MCF 10A (cell line): ENCODE measurements around the gene CEP170B. TPM values are rescaled to one million over a fixed set of nuclear protein-coding genes. Genes with fewer than 3 reads are reported as not detected.
A peak's percentile ranks its signal among the peaks of the same experiment; 100 is the strongest.

Experiments used
- BruUV-seq: library from RNA; stranded (reverse); fragments of 400-500 nt; replicated peaks from 2 replicates; lab custom pipeline; 2021; lab: Mats Ljungman, UMichigan
- CTCF ChIA-PET: fragments of 300-600 bp; sonication (Branson Sonifier 250); formaldehyde crosslinking; extraction: SDS; loops from one replicate; lab custom pipeline; 2021; ENCODE audit warnings: antibody characterized with exemption, inconsistent platforms; lab: Yijun Ruan, JAX
- POLR2A ChIA-PET: fragments of 300-600, 350-650 bp; sonication (Branson Sonifier 250); formaldehyde crosslinking; extraction: SDS; loops from one replicate; lab custom pipeline; 2020; ENCODE audit warnings: antibody characterized with exemption, inconsistent platforms; lab: Yijun Ruan, JAX
- DNase-seq: peaks from one replicate; pipeline ENCODE4 v3.0.0-alpha.2; 2018; ENCODE audit not compliant: unreplicated experiment
- H3K27ac Mint-ChIP-seq: one replicate; pipeline ENCODE4 v1.8.0; 2022; ENCODE audit warnings: mild to moderate bottlenecking, low read depth, mixed read lengths; ENCODE audit not compliant: unreplicated experiment
- H3K27me3 Mint-ChIP-seq: one replicate; pipeline ENCODE4 v1.8.0; 2022; ENCODE audit warnings: mixed read lengths; ENCODE audit not compliant: insufficient read depth, unreplicated experiment
- H3K36me3 Mint-ChIP-seq: one replicate; pipeline ENCODE4 v1.8.0; 2022; ENCODE audit warnings: mild to moderate bottlenecking, moderate library complexity, mixed read lengths; ENCODE audit not compliant: insufficient read depth, unreplicated experiment
- H3K4me1 Mint-ChIP-seq: one replicate; pipeline ENCODE4 v1.8.0; 2022; ENCODE audit warnings: mixed read lengths; ENCODE audit not compliant: insufficient read depth, unreplicated experiment
- H3K4me3 Mint-ChIP-seq: one replicate; pipeline ENCODE4 v1.8.0; 2022; ENCODE audit warnings: mild to moderate bottlenecking, moderate library complexity, mixed read lengths; ENCODE audit not compliant: unreplicated experiment
- H3K9me3 Mint-ChIP-seq: one replicate; pipeline ENCODE4 v1.8.0; 2022; ENCODE audit warnings: mixed read lengths; ENCODE audit not compliant: unreplicated experiment
- CTCF ChIP-seq: fragments of 200-600 bp; IDR thresholded peaks from one replicate; pipeline ENCODE4 v1.8.0; 2022; ENCODE audit warnings: antibody characterized with exemption, mild to moderate bottlenecking; ENCODE audit not compliant: unreplicated experiment
- intact Hi-C: fragments of 100-400 bp; cut with micrococcal nuclease; formaldehyde crosslinking; loops from 2 replicates; pipeline ENCODE4 v1.14.1; 2022
- total RNA-seq: library from RNA; stranded (reverse); gene quantifications from 2 replicates; pipeline ENCODE4 v1.2.3, GENCODE V29; 2022

Gene CEP170B
- total RNA-seq, 1 experiment from 2014 or later: 77.4 TPM

DNA sequence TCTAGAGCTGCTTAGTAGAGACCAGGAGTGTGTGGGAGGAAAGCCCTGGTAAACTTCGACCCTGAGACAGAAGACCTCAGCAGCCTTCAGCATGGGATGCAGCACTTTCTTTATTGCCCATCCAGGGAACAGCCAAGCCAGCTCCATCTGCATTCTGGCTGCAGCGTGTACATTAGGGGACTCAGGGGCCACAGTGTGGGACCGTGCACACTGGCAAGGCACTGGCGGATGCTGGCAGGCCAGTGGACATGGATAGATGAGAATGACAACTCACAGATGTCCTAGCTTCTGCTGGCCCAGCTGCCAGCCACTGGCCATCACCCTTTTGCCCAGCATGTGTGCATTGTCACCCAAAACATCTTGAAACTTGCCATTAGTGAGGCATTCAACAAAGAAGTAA lies 72.1 kb downstream of the CEP170B start:
- no peak overlapping the region for H3K4me3 Mint-ChIP-seq
- peaks cover 65% of the 10 kb centered on the region for H3K36me3 Mint-ChIP-seq
- no peaks in the 10 kb centered on the region for H3K27me3 Mint-ChIP-seq
- CTCF ChIA-PET: interaction anchor here (0.6 to 1.4 kb wide), 3 partner anchors 14 to 841 kb away, joined by 3 to 5 read pairs (median 4); no protein-coding TSS in a partner anchor
- peak overlapping the region; percentile 54 for H3K27ac Mint-ChIP-seq
- no peaks in the 10 kb centered on the region for H3K9me3 Mint-ChIP-seq
- POLR2A ChIA-PET: interaction anchor here (0.7 to 7.3 kb wide), 5 partner anchors 33 to 1395 kb away, joined by 3 to 70 read pairs (median 3); no protein-coding TSS in a partner anchor
- DNase-seq: no peak
- BruUV-seq: no TSS peak
- intact Hi-C loops: no loop called here
- H3K4me1 Mint-ChIP-seq: peaks cover 10% of the 10 kb centered on the region
- no peak for TF ChIP-seq CTCF

- DNase-seq: no peak
- ChIA-PET CTCF (interaction anchor here (1.4 kb wide), 1 partner anchor 108 kb away, joined by 5 read pairs; no protein-coding TSS in a partner anchor), POLR2A (interaction anchor here (0.7 to 7.3 kb wide), 3 partner anchors 32 to 103 kb away, joined by 3 to 70 read pairs (median 4); no protein-coding TSS in a partner anchor)
- Mint-ChIP-seq H3K27me3 (no peaks in the 10 kb centered on the region), H3K36me3 (peaks cover 71% of the 10 kb centered on the region), H3K4me3 (no peak overlapping the region), H3K27ac (no peak overlapping the region), H3K4me1 (peaks cover 10% of the 10 kb centered on the region), H3K9me3 (no peaks in the 10 kb centered on the region)
- intact Hi-C loops: no loop called here
- TF ChIP-seq CTCF: no peak
- TSS peak; percentile 17 for BruUV-seq
These were observed 72.8 kb downstream of the CEP170B start for GRCh38 chr14:104937694-104938365.

GRCh38 chr14:104938436-104938835 lies 73.4 kb downstream of the CEP170B start:
- Mint-ChIP-seq H3K36me3 (peaks cover 77% of the 10 kb centered on the region), H3K9me3 (no peaks in the 10 kb centered on the region), H3K27me3 (no peaks in the 10 kb centered on the region), H3K27ac (no peak overlapping the region), H3K4me1 (peaks cover 10% of the 10 kb centered on the region), H3K4me3 (no peak overlapping the region)
- DNase-seq: no peak
- TF ChIP-seq CTCF: no peak
- ChIA-PET CTCF (no interaction called here), POLR2A (interaction anchor here (7.3 kb wide), 1 partner anchor 32 kb away, joined by 70 read pairs; no protein-coding TSS in a partner anchor)
- no TSS peak for BruUV-seq
- intact Hi-C loops: no loop called here

GRCh38 chr14:104938960-104939359 lies 73.9 kb downstream of the CEP170B start:
- ChIA-PET CTCF (no interaction called here), POLR2A (interaction anchor here (7.3 kb wide), 1 partner anchor 31 kb away, joined by 70 read pairs; no protein-coding TSS in a partner anchor)
- Mint-ChIP-seq H3K27ac (no peak overlapping the region), H3K4me1 (peaks cover 10% of the 10 kb centered on the region), H3K36me3 (peaks cover 83% of the 10 kb centered on the region), H3K27me3 (no peaks in the 10 kb centered on the region), H3K4me3 (no peak overlapping the region), H3K9me3 (no peaks in the 10 kb centered on the region)
- no peak for DNase-seq
- intact Hi-C loops: no loop called here
- no peak for TF ChIP-seq CTCF
- BruUV-seq: no TSS peak
